ENCODE results near the gene ZNF212. TPM values are rescaled to one million over a fixed set of nuclear protein-coding genes. Genes with fewer than 3 reads are reported as not detected.
A peak's percentile ranks its signal among the peaks of the same experiment; 100 is the strongest.

ZNF212 gene
- total RNA-seq, 2 donors from 2014 or later, result 11.5 to 19.9 TPM

DNA sequence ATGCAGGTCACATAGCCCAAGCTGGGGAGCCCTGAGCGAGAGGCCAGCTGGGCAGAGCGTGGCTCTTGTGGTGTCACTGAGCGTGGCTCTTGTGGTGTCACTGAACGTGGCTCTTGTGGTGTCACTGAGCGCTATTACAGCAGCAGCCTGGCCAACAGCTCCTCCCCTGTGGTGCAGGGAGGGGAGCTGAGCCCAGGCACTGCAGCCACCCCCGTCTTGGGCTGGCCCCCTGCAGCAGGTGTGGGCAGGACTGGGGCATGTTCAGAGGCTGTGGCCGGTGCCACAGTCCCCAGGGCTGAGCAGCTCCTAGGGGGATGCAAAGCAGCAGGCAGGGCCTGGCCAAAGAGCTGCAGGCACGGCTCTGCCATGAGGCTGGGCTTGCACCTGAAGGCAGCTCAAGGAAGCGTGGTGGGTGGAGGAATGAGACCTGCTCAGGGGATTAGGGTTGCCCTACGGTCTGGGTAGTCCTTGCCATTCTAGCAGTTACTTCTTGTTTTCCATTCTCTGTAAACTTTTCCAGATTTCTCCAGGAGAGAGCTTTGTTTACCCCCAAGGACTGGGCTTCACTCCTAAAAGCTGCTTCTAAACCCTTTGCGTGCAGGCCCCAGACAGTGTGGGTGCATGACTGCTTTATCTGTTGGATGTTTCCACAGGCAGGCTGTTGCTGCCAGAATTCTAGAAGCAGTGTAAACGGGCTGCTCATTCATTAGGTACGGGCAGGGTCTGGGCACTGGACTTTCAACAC is 51.8 kb downstream of the ZNF212 start:
- Mint-ChIP-seq H3K9me3 (no peaks in the 10 kb centered on the region), H3K4me3 (no peak overlapping the region), H3K27me3 (no peaks in the 10 kb centered on the region), H3K36me3 (no peaks in the 10 kb centered on the region), H3K27ac (no peak overlapping the region), H3K4me1 (ENCODE audit: low read depth in 2 of 2) (peaks cover 16 to 17% of the 10 kb centered on the region in 2 donors)
- DNase-seq (ENCODE audit: low spot score), result no peak
- peak in 1 of 2 donors; percentile 39 for ATAC-seq

DNA sequence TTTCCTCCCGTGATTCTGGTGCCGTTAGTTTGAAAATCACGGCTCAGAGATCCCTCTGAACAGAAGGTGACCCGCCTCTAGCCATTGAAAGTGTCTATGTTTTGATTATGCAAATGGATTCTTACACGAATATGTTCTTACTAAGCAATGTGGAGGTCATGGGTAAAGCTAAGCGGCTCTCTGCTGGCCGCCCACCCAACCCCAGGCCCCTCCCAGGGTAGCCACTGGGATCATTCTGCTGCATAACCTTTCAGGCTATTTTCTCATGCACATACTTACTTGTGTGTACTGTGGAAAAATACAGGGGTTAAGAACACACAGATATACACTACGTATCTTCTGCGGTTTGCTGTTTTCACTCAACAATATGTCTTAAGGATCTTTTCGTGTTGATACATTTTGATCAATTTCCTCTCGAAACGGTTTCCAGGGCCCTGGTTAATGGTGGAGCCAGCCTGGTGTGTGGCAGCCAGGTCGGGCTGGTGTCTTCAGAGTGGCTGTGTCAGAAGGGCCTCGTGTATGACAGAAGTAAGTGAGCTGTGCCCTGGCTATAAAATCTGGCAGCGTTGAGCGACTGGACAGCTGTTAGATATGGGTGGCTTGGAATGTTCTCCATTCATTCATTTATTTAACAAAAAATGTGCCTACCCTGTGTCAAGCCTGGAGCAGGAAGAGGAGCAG is 52.5 kb downstream of the ZNF212 start:
- no peak overlapping the region for H3K27ac Mint-ChIP-seq
- H3K9me3 Mint-ChIP-seq, result no peaks in the 10 kb centered on the region
- no peaks in the 10 kb centered on the region for H3K27me3 Mint-ChIP-seq

DNA sequence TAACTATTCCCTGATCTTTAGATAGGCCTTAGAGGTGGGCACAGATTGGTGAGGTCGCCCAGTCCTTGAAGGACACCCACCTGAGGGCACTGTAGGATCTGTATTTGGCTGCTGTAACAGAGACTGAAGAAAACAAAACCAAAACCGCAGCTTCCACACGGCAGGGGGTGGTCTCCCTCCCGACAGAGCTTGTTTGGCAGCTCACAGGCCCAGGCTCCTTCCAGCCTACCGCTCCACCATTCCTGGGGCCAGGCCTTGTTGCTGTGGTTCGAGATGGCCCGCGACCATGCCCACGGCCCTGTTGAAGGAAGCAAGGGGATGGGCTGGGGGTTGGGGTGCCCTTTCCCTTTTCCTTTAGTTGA is 53.0 kb downstream of the ZNF212 start:
- Mint-ChIP-seq H3K27me3 (no peaks in the 10 kb centered on the region), H3K9me3 (no peaks in the 10 kb centered on the region), H3K36me3 (no peaks in the 10 kb centered on the region), H3K27ac (no peak overlapping the region), H3K4me1 (ENCODE audit: low read depth in 2 of 2) (peaks cover 5% of the 10 kb centered on the region in 2 donors), H3K4me3 (no peak overlapping the region)
- ATAC-seq (no peak), DNase-seq (ENCODE audit: low spot score) (no peak)

More for the DNA sequence above, 52.5 kb downstream of the ZNF212 start:
- H3K4me3 Mint-ChIP-seq, result no peak overlapping the region
- H3K4me1 Mint-ChIP-seq (ENCODE audit: low read depth in 2 of 2), result peaks cover 10 to 11% of the 10 kb centered on the region in 2 donors
- H3K36me3 Mint-ChIP-seq, result no peaks in the 10 kb centered on the region
- no peak for ATAC-seq
- no peak for DNase-seq (ENCODE audit: low spot score)

DNA sequence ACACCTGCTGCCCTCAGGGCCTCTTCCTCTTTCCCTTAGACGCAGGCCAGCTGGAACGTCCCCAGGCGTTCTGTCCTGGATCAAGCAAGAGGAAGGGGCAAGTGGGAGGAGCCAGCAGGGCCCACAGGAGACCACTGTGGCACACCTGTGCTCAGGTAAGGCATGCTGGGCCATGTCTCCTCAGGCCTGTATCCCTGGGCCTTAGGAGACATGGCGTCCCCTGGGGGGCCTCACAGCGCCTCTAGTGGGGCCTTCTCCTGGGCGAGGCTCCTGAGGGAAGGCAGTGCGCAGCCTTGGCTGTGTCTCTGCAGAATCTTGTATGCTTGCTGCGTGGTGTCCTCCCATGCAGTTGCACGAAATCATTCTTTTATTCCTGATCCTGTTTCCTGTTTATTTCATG is 53.9 kb downstream of the ZNF212 start:
- H3K9me3 Mint-ChIP-seq, result no peaks in the 10 kb centered on the region
- H3K27me3 Mint-ChIP-seq, result no peaks in the 10 kb centered on the region
- H3K4me1 Mint-ChIP-seq (ENCODE audit: low read depth in 2 of 2), result peaks cover 5% of the 10 kb centered on the region in 2 donors
- DNase-seq (ENCODE audit: low spot score), result no peak
- H3K4me3 Mint-ChIP-seq, result no peak overlapping the region
- H3K36me3 Mint-ChIP-seq, result no peaks in the 10 kb centered on the region
- no peak for ATAC-seq
- peak overlapping the region in 1 of 2 donors; percentile 65 for H3K27ac Mint-ChIP-seq

GRCh38 chr7:149293946-149294633 is 54.6 kb downstream of the ZNF212 start:
- Mint-ChIP-seq H3K4me1 (ENCODE audit: low read depth in 2 of 2) (peaks cover 5% of the 10 kb centered on the region in 2 donors), H3K27me3 (peaks cover 0 to 3% of the 10 kb centered on the region in 2 donors), H3K36me3 (no peaks in the 10 kb centered on the region), H3K27ac (peak overlapping the region in 1 of 2 donors; percentile 65), H3K9me3 (no peaks in the 10 kb centered on the region), H3K4me3 (no peak overlapping the region)
- ATAC-seq, result no peak
- DNase-seq (ENCODE audit: low spot score), result no peak

DNA sequence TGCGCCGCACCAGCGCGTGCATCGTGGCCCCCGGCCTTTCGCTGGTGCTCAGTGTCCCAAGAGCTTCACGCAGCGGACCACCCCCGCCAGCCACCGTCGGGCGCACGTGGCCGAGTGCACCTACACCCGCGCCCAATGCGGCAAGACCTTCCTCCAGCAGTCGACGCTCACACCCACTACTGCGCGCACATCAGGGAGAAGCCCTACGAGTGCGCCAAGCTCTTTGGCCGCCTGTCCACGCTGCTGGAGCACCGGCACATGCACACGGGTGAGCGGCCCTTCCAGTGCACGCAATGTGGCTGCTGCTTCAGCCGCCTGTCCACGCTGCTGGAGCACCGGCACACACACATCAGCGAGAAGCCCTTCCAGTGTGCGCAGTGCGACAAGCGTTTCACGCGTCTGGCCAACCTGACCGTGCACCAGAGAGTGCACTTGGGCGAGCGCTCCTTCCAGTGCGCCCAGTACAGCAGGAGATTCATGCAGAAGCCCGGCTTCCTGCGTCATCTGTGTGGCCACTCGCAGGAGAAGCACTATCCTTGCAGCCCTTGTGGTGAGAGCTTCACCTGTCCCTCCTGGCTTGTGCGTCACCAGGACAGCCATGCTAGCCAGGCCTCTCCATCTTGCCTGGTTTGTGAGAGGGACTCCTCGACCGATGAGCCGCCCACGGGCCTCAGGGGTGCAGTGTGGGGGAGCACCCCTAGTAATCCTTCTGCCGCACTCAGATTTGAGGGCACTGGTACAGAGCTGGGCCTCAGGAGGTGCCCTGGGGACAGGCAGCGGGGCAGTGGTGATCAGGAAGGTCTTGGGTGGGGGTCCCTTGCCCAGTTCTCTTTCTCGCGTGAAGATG is 55.4 kb downstream of the ZNF212 start:
- Mint-ChIP-seq H3K36me3 (no peaks in the 10 kb centered on the region), H3K4me3 (no peak overlapping the region), H3K27ac (no peak overlapping the region), H3K27me3 (peaks cover 0 to 3% of the 10 kb centered on the region in 2 donors), H3K4me1 (ENCODE audit: low read depth in 2 of 2) (peaks cover 5% of the 10 kb centered on the region in 2 donors), H3K9me3 (no peaks in the 10 kb centered on the region)
- ATAC-seq, result no peak
- no peak for DNase-seq (ENCODE audit: low spot score)

DNA sequence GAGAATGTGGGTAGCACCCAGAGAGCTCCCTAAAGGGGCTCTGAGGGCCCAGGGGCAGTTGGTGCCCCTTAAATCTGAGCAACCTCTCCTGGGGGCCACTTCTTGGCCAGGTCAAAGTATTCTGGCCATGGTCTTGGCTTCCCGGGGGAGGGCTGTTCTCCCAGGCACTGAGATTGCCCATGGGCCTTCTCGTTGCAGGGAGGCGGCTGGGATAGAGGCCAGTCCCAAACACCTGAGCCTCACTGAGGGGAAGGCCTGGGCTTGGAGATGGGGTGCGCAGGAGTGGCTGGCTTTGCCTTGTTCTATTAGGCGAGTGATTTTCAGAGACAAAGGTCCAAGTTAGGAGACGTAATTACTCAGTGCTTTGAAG is 56.0 kb downstream of the ZNF212 start:
- ATAC-seq, result no peak
- H3K9me3 Mint-ChIP-seq, result no peaks in the 10 kb centered on the region
- DNase-seq (ENCODE audit: low spot score), result no peak
- H3K36me3 Mint-ChIP-seq, result no peaks in the 10 kb centered on the region
- peaks cover 4 to 5% of the 10 kb centered on the region in 2 donors for H3K4me1 Mint-ChIP-seq (ENCODE audit: low read depth in 2 of 2)
- H3K27me3 Mint-ChIP-seq, result peaks cover 0 to 3% of the 10 kb centered on the region in 2 donors
- no peak overlapping the region for H3K4me3 Mint-ChIP-seq
- H3K27ac Mint-ChIP-seq, result no peak overlapping the region

DNA sequence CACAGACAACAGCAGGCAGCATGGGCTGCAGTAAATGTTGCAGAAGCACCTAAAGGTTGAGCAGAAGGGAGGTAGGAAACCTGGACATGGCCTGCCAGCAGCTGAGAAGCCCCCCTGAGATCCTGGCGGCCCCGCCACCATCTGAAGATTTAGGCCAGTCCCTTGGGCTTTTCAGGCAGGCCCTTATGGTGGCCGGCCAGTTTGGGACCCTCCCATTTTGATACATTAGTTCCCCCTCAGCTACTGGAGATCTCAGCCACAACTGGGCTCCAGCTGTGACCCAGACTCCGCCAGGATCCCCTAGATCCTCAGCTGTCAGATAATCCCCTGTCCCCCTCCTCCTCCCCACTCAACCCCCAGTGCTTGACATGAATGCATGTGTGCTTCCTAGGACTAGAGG is 56.9 kb downstream of the ZNF212 start:
- ATAC-seq (no peak), DNase-seq (ENCODE audit: low spot score) (no peak)
- Mint-ChIP-seq H3K9me3 (no peaks in the 10 kb centered on the region), H3K4me1 (ENCODE audit: low read depth in 2 of 2) (no peaks in the 10 kb centered on the region), H3K27ac (no peak overlapping the region), H3K27me3 (peaks cover 0 to 3% of the 10 kb centered on the region in 2 donors), H3K4me3 (no peak overlapping the region), H3K36me3 (no peaks in the 10 kb centered on the region)

GRCh38 chr7:149297034-149297755 is 57.7 kb downstream of the ZNF212 start:
- H3K4me1 Mint-ChIP-seq (ENCODE audit: low read depth in 2 of 2), result no peaks in the 10 kb centered on the region
- DNase-seq (ENCODE audit: low spot score) (no peak), ATAC-seq (no peak)
- H3K9me3 Mint-ChIP-seq, result no peaks in the 10 kb centered on the region
- H3K27me3 Mint-ChIP-seq, result peaks cover 0 to 3% of the 10 kb centered on the region in 2 donors
- no peaks in the 10 kb centered on the region for H3K36me3 Mint-ChIP-seq
- no peak overlapping the region for H3K4me3 Mint-ChIP-seq
- H3K27ac Mint-ChIP-seq, result no peak overlapping the region

DNA sequence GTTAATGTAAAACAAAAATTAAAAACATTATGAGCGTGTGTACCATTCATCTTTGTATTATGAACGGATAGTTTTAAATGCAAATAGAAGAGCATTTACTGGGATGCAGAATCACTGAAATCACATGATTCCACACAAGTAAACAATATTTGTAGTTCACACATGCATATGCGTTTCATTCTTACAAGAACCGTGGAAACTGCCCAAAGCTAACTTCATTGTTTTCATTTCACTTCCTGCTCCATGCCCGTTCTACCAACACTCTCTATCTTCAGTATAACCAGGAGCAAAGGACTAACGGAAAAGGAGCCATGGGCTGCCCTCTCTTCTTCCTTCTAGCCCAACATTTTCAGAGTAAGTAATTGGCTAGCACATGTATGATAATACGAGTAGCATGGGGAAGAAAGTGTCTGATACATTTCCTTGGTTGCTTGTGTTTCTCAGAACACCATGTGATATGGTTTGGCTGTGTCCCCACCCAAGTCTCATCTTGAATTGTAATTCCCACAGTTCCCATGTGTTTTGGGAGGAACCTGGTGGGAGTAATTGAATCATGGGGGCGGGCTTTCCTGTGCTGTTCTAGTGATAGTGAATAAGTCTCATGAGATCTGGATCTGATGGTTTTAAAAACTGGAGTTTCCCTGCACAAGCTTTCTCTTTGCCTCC is 61.3 kb downstream of the ZNF212 start:
- no peak overlapping the region for H3K27ac Mint-ChIP-seq
- DNase-seq (ENCODE audit: low spot score), result no peak

GRCh38 chr7:149302222-149302621 is 62.8 kb downstream of the ZNF212 start:
- H3K27ac Mint-ChIP-seq, result no peak overlapping the region
- H3K4me3 Mint-ChIP-seq, result no peak overlapping the region
- H3K36me3 Mint-ChIP-seq, result no peaks in the 10 kb centered on the region
- H3K4me1 Mint-ChIP-seq (ENCODE audit: low read depth in 2 of 2), result no peaks in the 10 kb centered on the region
- ATAC-seq, result no peak
- H3K9me3 Mint-ChIP-seq, result no peaks in the 10 kb centered on the region
- peaks cover 3 to 7% of the 10 kb centered on the region in 2 donors for H3K27me3 Mint-ChIP-seq
- no peak for DNase-seq (ENCODE audit: low spot score)

More for the DNA sequence above, 61.3 kb downstream of the ZNF212 start:
- Mint-ChIP-seq H3K9me3 (no peaks in the 10 kb centered on the region), H3K36me3 (no peaks in the 10 kb centered on the region), H3K27me3 (peaks cover 3% of the 10 kb centered on the region in 2 donors), H3K4me3 (no peak overlapping the region), H3K4me1 (ENCODE audit: low read depth in 2 of 2) (no peaks in the 10 kb centered on the region)
- no peak for ATAC-seq

DNA sequence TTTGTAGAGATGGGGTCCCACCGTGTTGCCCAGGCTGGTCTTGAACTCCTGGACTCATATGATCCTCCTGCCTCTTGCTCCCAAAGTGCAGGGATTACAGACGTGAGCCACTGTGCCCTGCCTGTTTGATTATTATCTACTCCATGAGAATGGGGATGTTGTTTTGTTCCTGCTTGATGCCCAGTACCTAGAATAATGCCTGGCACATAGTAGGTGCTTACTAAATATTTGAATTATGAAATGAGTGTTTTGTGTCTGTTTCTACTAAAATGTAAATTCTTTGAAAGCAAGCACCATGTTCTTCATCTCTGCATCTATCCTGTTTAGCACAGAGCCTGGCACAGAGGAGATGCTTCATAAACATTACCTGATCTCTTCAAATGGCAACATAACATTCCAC is 63.4 kb downstream of the ZNF212 start:
- DNase-seq (ENCODE audit: low spot score), result no peak
- H3K4me3 Mint-ChIP-seq, result no peak overlapping the region
- peaks cover 3 to 7% of the 10 kb centered on the region in 2 donors for H3K27me3 Mint-ChIP-seq
- ATAC-seq, result no peak
- no peaks in the 10 kb centered on the region for H3K9me3 Mint-ChIP-seq
- no peaks in the 10 kb centered on the region for H3K4me1 Mint-ChIP-seq (ENCODE audit: low read depth in 2 of 2)
- H3K27ac Mint-ChIP-seq, result no peak overlapping the region
- H3K36me3 Mint-ChIP-seq, result no peaks in the 10 kb centered on the region
